Stimulated activated CD8-positive, alpha-beta memory T cell treated with anti-CD3 and anti-CD28 coated beads, Interleukin-15, amount 100 ng/mL, for 1 hour (primary cell): ENCODE measurements around the gene PLA2G6.
"Not testable (repeated sequence)": the region's sequence is repeated elsewhere in the genome, so short reads cannot be mapped to it uniquely, and the experiment has no call there.

ENCODE experiments used
- DNase-seq: peaks from one replicate; pipeline ENCODE4 v3.0.0-alpha.2; 2020; ENCODE audit warnings: low read depth

PLA2G6 gene

GRCh38 chr22:38164551-38164918, 17.1 kb downstream of the PLA2G6 start:
- no peak for DNase-seq

- no peak for DNase-seq
Observed at GRCh38 chr22:38163844-38164550, 17.6 kb downstream of the PLA2G6 start.

GRCh38 chr22:38162881-38163843, 18.5 kb downstream of the PLA2G6 start:
- no peak for DNase-seq

GRCh38 chr22:38155703-38156102, 25.9 kb downstream of the PLA2G6 start:
- no peak for DNase-seq

- not testable (repeated sequence) for DNase-seq
Observed at GRCh38 chr22:38154563-38154915, 27.1 kb downstream of the PLA2G6 start.

GRCh38 chr22:38153821-38154562, 27.6 kb downstream of the PLA2G6 start:
- no peak for DNase-seq

GRCh38 chr22:38151126-38151500, 30.5 kb downstream of the PLA2G6 start:
- DNase-seq: no peak

GRCh38 chr22:38148245-38148644, 33.4 kb downstream of the PLA2G6 start:
- DNase-seq: no peak

GRCh38 chr22:38146166-38146565, 35.5 kb downstream of the PLA2G6 start:
- DNase-seq: not testable (repeated sequence)

GRCh38 chr22:38144025-38144405, 37.6 kb downstream of the PLA2G6 start:
- DNase-seq: no peak

- no peak for DNase-seq
Observed at GRCh38 chr22:38142606-38143005, 39.0 kb downstream of the PLA2G6 start.

- no peak for DNase-seq
Observed at GRCh38 chr22:38141217-38141973, 40.2 kb downstream of the PLA2G6 start.

- DNase-seq: no peak
Observed at GRCh38 chr22:38139901-38140300, 41.7 kb downstream of the PLA2G6 start.

GRCh38 chr22:38138961-38139360, 42.7 kb downstream of the PLA2G6 start:
- no peak for DNase-seq

- no peak for DNase-seq
Observed at GRCh38 chr22:38137876-38138687, 43.5 kb downstream of the PLA2G6 start.

GRCh38 chr22:38136607-38137006, 45.0 kb downstream of the PLA2G6 start:
- DNase-seq: no peak

GRCh38 chr22:38135133-38135706, 46.4 kb downstream of the PLA2G6 start:
- no peak for DNase-seq

GRCh38 chr22:38133331-38133730, 48.3 kb downstream of the PLA2G6 start:
- DNase-seq: no peak

GRCh38 chr22:38132794-38133193, 48.8 kb downstream of the PLA2G6 start:
- DNase-seq: no peak

- DNase-seq: no peak
Observed at GRCh38 chr22:38132136-38132535, 49.5 kb downstream of the PLA2G6 start.

- no peak for DNase-seq
Observed at GRCh38 chr22:38131399-38131798, 50.2 kb downstream of the PLA2G6 start.
